Activated CD4-positive, alpha-beta T cell treated with anti-CD3 and anti-CD28 coated beads, Interleukin-2, amount 50 U/mL, for 4 hours (primary cell): ENCODE measurements around the gene WNK4.
A peak's percentile ranks its signal among the peaks of the same experiment; 100 is the strongest.

Source experiments
- DNase-seq, 2 experiments: peaks; one replicate each; pipeline ENCODE4 v3.0.0-alpha.2; 2020

WNK4 gene

GRCh38 chr17:42797067-42798007, 16.9 kb downstream of the WNK4 start:
- no peak for DNase-seq

GRCh38 chr17:42798011-42798382, 17.6 kb downstream of the WNK4 start:
- DNase-seq: no peak

GRCh38 chr17:42798383-42799380, 18.3 kb downstream of the WNK4 start, which contains the start of the genes CNTD1 and COA3:
Gene CNTD1 (plus strand): TSS chr17:42798861. CDS start chr17:42799068, 207 bp downstream.
Gene COA3 (minus strand): TSS chr17:42798704. CDS start chr17:42798681, 23 bp downstream.
- DNase-seq: peak; percentile 67 to 69

GRCh38 chr17:42803074-42803883, 22.9 kb downstream of the WNK4 start:
- no peak for DNase-seq

GRCh38 chr17:42804918-42805367, 24.5 kb downstream of the WNK4 start:
- no peak for DNase-seq

- no peak for DNase-seq
Measured at GRCh38 chr17:42806249-42806648, 25.8 kb downstream of the WNK4 start.

- DNase-seq: no peak
Measured at GRCh38 chr17:42809250-42809649, 28.8 kb downstream of the WNK4 start.

- no peak for DNase-seq
Measured at GRCh38 chr17:42814633-42815399, 34.4 kb downstream of the WNK4 start.

- no peak for DNase-seq
Measured at GRCh38 chr17:42817866-42818265, 37.5 kb downstream of the WNK4 start.

GRCh38 chr17:42818379-42818778, 38.0 kb downstream of the WNK4 start:
- DNase-seq: no peak

GRCh38 chr17:42819939-42820535, 39.6 kb downstream of the WNK4 start:
- DNase-seq: peak; percentile 55 to 58

GRCh38 chr17:42821176-42821575, 40.8 kb downstream of the WNK4 start:
- no peak for DNase-seq

- no peak for DNase-seq
Measured at GRCh38 chr17:42827472-42827871, 47.1 kb downstream of the WNK4 start.

- no peak for DNase-seq
Measured at GRCh38 chr17:42830971-42831370, 50.6 kb downstream of the WNK4 start.

- DNase-seq: no peak
Measured at GRCh38 chr17:42832213-42832933, 52.0 kb downstream of the WNK4 start.

- peak; percentile 85 to 88 for DNase-seq
Measured at GRCh38 chr17:42832934-42833766, 52.7 kb downstream of the WNK4 start, which contains the start of gene PSME3. Gene PSME3 (plus strand): TSS chr17:42833397. CDS start chr17:42833632, 235 bp downstream.

GRCh38 chr17:42833767-42834422, 53.5 kb downstream of the WNK4 start:
- no peak for DNase-seq

GRCh38 chr17:42835732-42836131, 55.3 kb downstream of the WNK4 start:
- DNase-seq: no peak
